Measurements from ENCODE around the gene LLCFC1. TPM values are rescaled to one million over a fixed set of nuclear protein-coding genes. Genes with fewer than 3 reads are reported as not detected.

The LLCFC1 gene
- total and polyA plus RNA-seq, 3 donors from 2014 or later, result 14.1 to 73.2 (median 38.5) TPM

DNA sequence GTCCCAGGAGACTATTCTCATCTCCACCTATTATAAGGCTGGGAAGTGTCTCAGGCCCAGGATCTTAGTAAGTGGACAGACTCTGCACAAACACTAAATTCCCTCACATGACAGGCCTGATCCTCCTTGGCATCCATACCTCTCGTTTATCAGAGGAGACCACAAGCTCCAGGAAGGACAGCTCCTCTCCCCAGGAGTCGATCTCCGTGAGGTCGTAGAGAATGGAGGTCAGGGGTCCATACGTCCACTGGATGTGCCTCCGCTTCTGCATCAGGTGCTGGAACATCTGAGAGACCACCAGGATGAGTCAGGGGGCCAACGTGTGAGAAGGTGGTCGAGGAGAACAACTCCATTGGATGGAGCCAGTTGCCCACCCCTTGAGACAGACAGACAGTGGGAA lies 11.3 kb upstream of the LLCFC1 start:
- Histone ChIP-seq H3K4me3 (no peak overlapping the region), H3K36me3 (ENCODE audit: low read depth, missing control alignments) (no peaks in the 10 kb centered on the region), H3K27me3 (no peaks in the 10 kb centered on the region), H3K9me3 (no peaks in the 10 kb centered on the region), H3K4me1 (no peaks in the 10 kb centered on the region), H3K27ac (no peak overlapping the region)
- no peak for TF ChIP-seq POLR2A (IDR thresholded peaks at IDR 0.05)
- TF ChIP-seq, protein P1, sequence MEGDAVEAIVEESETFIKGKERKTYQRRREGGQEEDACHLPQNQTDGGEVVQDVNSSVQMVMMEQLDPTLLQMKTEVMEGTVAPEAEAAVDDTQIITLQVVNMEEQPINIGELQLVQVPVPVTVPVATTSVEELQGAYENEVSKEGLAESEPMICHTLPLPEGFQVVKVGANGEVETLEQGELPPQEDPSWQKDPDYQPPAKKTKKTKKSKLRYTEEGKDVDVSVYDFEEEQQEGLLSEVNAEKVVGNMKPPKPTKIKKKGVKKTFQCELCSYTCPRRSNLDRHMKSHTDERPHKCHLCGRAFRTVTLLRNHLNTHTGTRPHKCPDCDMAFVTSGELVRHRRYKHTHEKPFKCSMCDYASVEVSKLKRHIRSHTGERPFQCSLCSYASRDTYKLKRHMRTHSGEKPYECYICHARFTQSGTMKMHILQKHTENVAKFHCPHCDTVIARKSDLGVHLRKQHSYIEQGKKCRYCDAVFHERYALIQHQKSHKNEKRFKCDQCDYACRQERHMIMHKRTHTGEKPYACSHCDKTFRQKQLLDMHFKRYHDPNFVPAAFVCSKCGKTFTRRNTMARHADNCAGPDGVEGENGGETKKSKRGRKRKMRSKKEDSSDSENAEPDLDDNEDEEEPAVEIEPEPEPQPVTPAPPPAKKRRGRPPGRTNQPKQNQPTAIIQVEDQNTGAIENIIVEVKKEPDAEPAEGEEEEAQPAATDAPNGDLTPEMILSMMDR (IDR thresholded peaks at IDR 0.05), result no peak
- WGBS, 2 donors, result 78 to 79% methylated on average over 8 of the region's 8 CpGs
- intact Hi-C loops (cut with DNase I; ENCODE audit: low total_unique reads), result no loop called here
- no peak for DNase-seq

DNA sequence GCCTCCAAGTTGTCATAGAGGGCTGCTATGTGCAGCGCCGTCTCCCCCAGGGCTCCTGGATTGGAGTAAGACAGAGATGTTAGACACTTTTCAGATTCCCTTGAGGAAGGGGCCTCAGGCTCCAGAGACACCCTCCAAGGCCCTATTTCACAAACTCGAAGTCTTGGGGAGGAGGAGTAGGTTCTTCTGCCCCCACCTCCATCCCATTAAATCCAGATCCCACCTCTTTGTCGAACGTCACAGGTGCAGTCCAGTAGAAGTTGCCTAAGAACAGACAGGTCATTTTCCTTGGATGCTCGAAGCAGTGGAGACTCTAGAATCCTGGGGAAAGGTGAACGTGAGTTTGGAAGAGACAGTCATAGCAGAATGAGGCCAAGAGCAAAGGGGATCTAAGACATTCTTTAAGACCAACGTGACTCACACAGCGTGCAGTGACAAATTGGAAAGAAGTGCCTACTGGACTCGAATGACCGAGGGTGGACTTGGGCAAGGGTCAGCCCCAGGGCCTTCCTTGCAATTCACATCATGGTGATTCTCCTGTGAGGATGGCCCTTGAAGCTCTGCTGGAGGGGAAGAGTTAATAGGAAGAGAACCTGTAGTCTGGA lies 9.1 kb upstream of the LLCFC1 start:
- 93 to 94% methylated on average over 11 of the region's 11 CpGs for WGBS, 2 donors
- intact Hi-C loops (cut with DNase I; ENCODE audit: low total_unique reads), result no loop called here
- no peak overlapping the region for H3K27ac ChIP-seq
- H3K36me3 ChIP-seq (ENCODE audit: low read depth, missing control alignments), result no peaks in the 10 kb centered on the region
- H3K9me3 ChIP-seq, result no peaks in the 10 kb centered on the region
- no peak overlapping the region for H3K4me3 ChIP-seq
- TF ChIP-seq, protein P1 (IDR thresholded peaks at IDR 0.05), result no peak
- no peak for TF ChIP-seq POLR2A (IDR thresholded peaks at IDR 0.05)
- DNase-seq, result no peak
- H3K4me1 ChIP-seq, result no peaks in the 10 kb centered on the region
- H3K27me3 ChIP-seq, result no peaks in the 10 kb centered on the region

- H3K4me1 ChIP-seq, result no peaks in the 10 kb centered on the region
- WGBS, 2 donors, result 56 to 72% methylated on average over 5 of the region's 5 CpGs
- H3K9me3 ChIP-seq, result no peaks in the 10 kb centered on the region
- DNase-seq, result no peak
- intact Hi-C loops (cut with DNase I; ENCODE audit: low total_unique reads), result no loop called here
- no peak for TF ChIP-seq POLR2A (IDR thresholded peaks at IDR 0.05)
- TF ChIP-seq, protein P1 (IDR thresholded peaks at IDR 0.05), result no peak
- H3K27ac ChIP-seq, result no peak overlapping the region
- no peak overlapping the region for H3K4me3 ChIP-seq
- H3K36me3 ChIP-seq (ENCODE audit: low read depth, missing control alignments), result no peaks in the 10 kb centered on the region
- H3K27me3 ChIP-seq, result no peaks in the 10 kb centered on the region
Observed at GRCh38 chr7:142932386-142933091, 6.7 kb upstream of the LLCFC1 start.

GRCh38 chr7:142933092-142933475 lies 6.2 kb upstream of the LLCFC1 start:
- Histone ChIP-seq H3K27ac (no peak overlapping the region), H3K36me3 (ENCODE audit: low read depth, missing control alignments) (no peaks in the 10 kb centered on the region), H3K4me1 (no peaks in the 10 kb centered on the region), H3K9me3 (no peaks in the 10 kb centered on the region), H3K27me3 (no peaks in the 10 kb centered on the region), H3K4me3 (no peak overlapping the region)
- no peak for TF ChIP-seq POLR2A (IDR thresholded peaks at IDR 0.05)
- TF ChIP-seq, protein P1 (IDR thresholded peaks at IDR 0.05), result no peak
- DNase-seq, result no peak
- intact Hi-C loops (cut with DNase I; ENCODE audit: low total_unique reads), result no loop called here
- 90 to 91% methylated on average over 7 of the region's 7 CpGs for WGBS, 2 donors

- no peaks in the 10 kb centered on the region for H3K36me3 ChIP-seq (ENCODE audit: low read depth, missing control alignments)
- H3K9me3 ChIP-seq, result no peaks in the 10 kb centered on the region
- H3K4me1 ChIP-seq, result no peaks in the 10 kb centered on the region
- TF ChIP-seq, protein P1 (IDR thresholded peaks at IDR 0.05), result no peak
- no peak for TF ChIP-seq POLR2A (IDR thresholded peaks at IDR 0.05)
- H3K27ac ChIP-seq, result no peak within 1 kb of the TSS
- no peak for DNase-seq
- 77 to 80% methylated on average over 4 of the region's 4 CpGs for WGBS, 2 donors
- no peak within 1 kb of the TSS for H3K4me3 ChIP-seq
- no peaks in the 10 kb centered on the region for H3K27me3 ChIP-seq
- intact Hi-C loops (cut with DNase I; ENCODE audit: low total_unique reads), result no loop called here
Observed at GRCh38 chr7:142933624-142934023, 5.7 kb upstream of the LLCFC1 start, which contains the start of gene TRPV5. TRPV5 (minus strand) TSS chr7:142933746; CDS start chr7:142933459, 287 bp downstream.

Measured in testis (tissue), 3 donors.